ENCODE measurements around the gene CRISPLD2.
"Not testable (repeated sequence)": the region's sequence is repeated elsewhere in the genome, so short reads cannot be mapped to it uniquely, and the experiment has no call there.

Gene CRISPLD2

DNA sequence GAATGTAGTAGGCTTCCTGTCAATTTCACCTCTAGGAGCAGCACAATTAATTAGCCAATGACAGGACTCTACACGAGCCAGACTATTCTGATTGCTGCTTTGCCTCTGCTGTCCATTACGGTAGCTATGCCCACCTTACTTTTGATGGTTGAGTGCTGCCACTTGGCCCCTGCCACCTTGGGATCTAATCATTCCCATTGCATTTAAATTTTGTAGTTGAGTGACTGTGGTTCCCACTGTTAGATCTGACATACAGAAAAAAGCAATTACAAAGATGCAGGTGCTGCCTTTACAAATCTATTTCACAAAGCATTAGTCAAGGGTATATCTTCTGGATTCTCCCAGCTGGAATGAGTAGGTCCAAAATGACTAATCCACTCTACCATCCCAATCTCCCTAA lies 39.9 kb downstream of the CRISPLD2 start:
- no peak for DNase-seq (ENCODE audit: low read depth in 2 of 2)

DNA sequence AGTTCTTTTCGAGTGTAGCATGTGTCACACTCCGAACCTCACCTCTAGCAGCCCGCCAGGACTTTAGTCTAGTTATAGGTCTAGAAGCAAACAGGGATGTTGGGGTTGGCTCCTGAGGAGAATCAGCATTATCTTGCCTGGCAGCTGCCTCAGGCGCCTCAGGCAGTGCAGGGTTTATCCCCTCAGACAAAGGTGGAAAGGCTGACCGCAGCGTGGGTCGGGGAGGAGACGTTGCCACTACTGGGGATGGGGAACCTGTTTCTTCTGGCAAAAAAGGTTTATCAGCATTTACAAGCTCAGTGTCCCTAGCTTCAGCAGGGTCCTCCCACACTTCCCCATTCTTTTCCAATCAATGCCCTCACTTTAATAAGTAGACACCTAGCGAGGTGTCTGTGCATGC lies 40.6 kb downstream of the CRISPLD2 start:
- DNase-seq (ENCODE audit: low read depth in 2 of 2), result no peak

DNA sequence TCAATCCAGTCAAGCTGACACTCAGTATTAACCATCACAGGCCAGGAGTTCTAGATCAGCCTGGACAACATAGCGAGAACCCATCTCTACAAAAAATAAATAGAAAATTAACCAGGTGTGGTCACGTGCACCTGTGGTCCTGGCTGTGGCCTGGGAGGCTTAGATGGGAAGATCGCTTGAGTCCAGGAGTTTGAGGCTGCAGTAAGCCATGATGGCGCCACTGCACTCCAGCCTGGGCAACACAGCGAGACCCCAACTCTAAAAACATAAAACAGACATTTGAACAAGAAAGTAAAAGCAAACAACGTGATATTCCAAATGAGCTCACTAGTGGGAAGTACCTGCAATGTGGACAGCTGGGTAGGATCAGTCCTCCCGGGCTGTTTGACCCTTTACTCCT lies 41.9 kb downstream of the CRISPLD2 start:
- DNase-seq (ENCODE audit: low read depth in 2 of 2), result no peak

DNA sequence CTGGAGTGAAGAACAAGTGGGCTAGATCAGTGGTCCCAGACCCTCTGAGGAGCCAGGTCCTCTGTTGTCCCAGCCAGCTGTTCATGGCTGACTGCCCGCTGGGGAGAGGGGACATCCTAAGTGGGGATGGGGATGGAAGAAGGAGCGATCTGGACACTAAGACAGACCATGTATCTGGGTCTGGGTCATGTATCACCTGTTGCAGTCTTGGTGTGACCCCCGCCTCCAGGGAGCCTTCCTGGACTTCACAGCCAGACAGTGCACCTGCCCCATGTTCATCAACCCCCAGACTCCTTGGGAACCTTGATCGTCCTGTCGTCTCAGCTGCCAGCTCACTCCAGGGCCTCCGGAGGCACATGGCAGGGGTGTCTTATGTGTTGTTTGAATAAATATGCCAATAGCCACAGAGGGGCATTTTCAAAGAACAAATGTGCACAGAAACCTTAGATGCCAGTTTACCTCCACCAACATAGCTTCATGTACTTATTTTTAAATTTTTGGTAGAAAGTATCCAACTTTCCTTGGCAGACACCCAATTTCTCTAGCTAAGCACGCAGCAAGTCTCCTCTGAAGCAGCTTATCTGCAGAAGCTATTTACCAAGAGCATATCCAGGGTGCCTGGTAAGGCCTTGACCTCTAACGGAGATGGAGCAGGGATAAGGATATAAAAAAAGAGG lies 43.2 kb downstream of the CRISPLD2 start:
- DNase-seq (ENCODE audit: low read depth in 2 of 2), result no peak

DNA sequence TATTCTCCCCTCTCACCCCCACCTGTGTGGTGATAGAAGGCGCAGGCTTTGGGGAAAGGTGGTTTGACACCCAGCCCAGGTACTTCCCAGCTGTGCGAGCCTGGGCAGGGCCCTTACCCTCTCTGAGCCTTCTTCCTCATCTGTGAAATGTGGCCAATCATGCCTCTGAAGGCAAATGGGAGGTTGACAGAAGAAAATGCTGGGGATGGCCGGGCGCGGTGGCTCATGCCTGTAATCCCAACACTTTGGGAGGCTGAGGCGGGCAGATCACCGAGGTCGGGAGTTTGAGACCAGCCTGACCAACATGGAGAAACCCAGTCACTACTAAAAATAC lies 43.7 kb downstream of the CRISPLD2 start:
- no peak for DNase-seq (ENCODE audit: low read depth in 2 of 2)

DNA sequence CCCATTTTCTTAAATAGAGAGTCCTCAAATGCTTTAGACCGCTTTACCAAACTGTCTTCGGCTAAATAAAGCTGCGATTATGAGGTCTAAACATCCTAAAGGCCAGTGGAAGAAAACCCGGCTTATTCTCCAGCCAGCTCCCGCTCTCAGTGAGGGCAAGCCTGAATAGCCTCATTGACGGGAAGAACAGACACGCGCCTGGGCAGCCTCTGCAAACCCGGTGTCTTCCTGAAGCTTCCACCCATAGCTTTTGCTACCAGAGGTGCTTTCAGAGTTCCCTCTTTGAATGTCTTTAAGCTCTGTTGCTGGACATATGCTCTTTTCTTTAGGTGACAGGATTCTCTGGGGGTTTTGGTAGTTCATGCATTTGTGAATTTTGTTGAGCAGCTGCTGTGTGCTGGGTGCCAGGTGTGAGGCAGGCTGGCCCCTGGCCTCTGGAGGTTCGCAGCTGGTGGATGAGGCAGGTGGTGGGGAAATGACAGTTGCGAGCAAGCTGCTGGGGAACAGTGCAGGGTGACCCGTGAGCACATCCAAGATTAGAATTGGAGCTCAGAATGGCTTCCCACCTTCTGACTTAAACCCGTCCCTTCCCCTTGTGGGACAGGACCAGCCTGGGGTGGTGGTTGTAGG lies 44.7 kb downstream of the CRISPLD2 start:
- DNase-seq (ENCODE audit: low read depth in 2 of 2), result no peak

DNA sequence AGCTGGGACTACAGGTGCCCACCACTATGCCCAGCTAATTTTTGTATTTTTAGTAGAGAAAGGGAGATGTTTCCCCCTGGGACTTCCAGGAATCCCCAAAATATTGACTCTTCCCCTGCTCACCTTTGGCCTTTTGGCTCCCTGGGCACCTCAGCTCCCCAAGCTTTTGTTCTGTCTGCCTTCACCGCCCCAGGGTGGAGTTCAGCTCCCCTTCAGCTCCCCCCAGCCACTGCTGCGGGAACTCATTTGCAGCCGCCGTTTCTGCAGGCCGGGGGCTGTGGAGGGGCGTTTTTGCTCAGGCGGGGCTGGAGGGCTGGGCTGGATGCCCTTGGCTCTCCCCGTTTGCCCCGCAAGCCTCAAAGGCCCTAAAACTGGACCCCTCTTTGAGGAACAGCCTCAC lies 47.9 kb downstream of the CRISPLD2 start:
- no peak for DNase-seq (ENCODE audit: low read depth in 2 of 2)

DNA sequence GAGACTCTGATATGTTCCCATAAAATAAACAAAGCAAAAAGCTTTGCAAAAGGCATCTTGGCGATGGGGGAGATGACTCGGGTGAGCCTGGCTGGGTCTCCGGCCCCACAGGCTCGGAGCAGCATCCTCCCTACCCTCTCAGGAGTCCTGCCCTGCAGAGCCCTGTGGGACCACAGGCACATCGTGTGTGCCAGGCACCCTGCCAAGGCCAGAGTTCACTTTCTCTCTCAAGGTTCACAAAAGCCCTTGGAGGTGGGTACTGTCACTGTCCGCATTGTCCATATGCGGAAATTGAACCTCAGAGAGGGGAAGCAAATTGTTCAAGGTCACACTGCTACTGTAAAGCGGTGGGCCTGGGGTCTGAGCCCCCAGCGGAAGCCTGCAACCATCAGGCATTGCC lies 48.5 kb downstream of the CRISPLD2 start:
- no peak for DNase-seq (ENCODE audit: low read depth in 2 of 2)

DNA sequence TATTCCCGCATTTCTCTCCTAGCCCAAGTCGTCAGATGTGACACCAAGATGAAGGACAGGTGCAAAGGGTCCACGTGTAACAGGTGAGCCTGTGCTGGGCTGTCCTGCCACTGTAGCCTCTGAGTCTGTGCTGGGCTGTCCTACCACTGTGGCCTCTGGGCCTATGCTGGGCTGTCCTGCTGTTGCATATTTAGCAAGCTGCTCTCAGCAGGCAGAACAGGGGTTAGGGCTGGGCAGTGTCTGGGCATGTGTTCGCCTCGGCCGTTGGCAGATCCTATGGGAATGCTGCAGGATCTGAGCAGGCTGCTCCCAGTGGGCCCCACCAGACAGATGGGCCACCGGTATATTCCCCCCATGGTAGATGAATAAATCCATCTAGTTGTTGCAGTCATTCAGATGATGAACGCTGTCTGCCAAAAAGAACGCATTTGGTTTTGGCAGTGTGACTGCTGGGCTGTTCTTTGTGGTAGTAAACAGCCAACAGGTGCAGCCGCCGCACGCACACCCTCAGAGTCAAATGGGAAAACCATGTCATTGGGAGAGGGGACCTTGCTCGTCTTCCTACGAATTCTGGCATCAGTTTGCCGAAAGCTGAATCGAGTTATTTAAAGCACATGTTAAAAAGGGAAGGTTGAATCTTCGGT lies 49.2 kb downstream of the CRISPLD2 start:
- no peak for DNase-seq (ENCODE audit: low read depth in 2 of 2)

DNA sequence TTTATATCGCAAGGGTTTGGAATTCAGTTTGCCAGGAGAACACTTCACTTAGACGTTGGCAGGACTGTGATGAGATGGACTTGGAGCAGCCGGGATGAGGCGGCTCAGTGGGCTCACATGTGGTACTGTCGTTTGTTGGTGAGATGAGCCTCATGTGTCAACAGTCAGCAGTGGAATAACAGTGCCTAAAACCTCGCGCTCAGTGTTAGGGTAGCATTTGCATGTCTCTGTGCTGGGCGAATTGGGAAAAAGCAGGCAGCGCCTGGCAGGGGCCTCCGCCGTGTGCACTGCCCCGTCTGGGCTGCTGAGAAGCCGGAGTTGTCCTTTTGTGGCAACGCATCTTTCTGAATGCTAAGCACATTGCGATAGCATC lies 49.7 kb downstream of the CRISPLD2 start:
- no peak for DNase-seq (ENCODE audit: low read depth in 2 of 2)

DNA sequence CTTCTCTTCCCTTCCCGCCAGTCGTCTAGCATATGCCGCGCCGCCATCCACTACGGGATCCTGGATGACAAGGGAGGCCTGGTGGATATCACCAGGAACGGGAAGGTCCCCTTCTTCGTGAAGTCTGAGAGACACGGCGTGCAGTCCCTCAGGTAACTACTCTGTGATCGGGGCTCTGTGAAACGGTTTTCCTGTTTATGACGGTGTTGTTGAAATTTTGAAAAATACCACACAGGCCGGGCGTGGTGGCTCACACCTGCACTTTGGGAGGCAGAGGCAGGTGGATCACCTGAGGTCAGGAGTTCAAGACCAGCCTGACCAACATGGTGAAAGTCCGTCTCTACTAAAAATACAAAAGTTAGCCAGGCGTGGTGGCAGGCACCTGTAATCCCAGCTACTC lies 53.2 kb downstream of the CRISPLD2 start:
- not testable (repeated sequence) for DNase-seq (ENCODE audit: low read depth in 2 of 2)

DNA sequence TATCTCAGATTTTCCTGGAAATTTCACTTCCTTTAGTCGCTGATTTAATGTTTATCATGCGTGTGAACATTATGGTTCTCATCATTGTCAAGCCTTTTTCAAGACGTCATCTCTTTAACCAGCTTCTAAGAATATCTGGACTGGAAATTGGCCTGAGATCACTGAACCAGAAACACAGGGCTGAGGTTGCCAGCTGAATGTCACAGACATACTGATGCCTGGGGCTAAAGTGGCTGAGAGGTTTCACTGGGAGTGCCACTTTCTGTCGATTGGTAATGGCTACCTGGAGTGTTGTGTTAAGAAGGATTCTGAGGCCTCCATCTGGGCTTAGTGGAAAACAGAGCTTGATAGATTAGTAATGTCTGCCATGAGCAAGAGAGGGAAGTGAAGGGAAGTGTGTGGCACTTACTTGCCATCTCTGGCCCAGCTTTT lies 54.2 kb downstream of the CRISPLD2 start:
- DNase-seq (ENCODE audit: low read depth in 2 of 2), result no peak

DNA sequence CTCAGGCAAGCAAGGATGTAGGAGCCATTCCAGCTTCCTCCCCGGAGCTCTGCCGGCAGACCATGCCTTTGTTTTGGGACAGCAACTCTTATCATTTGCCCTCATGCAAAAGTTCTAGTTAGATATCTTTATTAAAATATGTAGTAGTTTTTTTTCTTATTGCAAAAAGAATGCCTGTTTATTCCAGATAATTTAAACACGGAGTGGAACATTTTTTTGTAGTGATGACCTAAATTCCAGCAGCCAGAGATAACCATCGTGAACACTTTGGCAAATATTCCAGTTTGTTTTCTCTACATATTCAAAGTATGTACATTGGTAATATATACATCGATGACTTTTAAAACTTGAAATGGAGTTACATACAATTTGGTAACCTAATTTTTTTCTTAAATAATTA lies 54.8 kb downstream of the CRISPLD2 start:
- no peak for DNase-seq (ENCODE audit: low read depth in 2 of 2)

DNA sequence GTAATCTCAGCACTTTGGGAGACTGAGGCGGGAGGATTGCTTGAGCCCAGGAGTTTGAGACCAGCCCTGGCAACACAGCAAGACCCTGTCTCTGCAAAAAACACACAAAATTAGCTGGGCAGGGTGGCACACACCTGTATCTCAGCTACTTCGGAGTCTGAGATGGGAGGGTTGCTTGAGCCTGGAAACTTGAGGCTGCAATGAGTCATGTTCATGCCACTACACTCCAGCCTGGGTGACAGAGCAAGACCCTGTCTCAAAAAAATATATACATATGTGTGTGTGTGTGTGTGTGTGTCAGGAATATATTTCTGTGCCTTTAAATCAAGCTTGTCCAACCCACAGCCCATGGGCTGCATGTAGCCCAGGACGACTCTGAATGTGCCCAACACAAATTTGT lies 55.2 kb downstream of the CRISPLD2 start:
- DNase-seq (ENCODE audit: low read depth in 2 of 2), result no peak

DNA sequence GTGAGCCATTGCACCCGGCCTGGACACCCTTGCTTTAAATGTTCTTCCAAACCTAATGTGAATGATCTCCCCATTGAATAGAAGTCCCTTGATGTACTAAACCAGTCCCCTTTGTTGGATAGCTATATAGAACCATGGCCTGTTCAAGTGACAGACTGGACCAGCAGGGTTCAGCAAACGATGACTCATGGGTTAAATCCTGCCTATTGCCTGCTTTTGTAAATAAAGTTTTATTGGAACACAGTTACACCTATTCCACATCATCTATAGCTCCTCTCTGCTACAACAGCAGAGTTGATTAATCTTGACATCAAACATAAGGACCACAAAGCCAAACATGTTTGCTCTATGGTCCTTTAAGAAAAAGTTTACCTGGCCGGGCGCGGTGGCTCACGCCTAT lies 56.1 kb downstream of the CRISPLD2 start:
- DNase-seq (ENCODE audit: low read depth in 2 of 2), result no peak

DNA sequence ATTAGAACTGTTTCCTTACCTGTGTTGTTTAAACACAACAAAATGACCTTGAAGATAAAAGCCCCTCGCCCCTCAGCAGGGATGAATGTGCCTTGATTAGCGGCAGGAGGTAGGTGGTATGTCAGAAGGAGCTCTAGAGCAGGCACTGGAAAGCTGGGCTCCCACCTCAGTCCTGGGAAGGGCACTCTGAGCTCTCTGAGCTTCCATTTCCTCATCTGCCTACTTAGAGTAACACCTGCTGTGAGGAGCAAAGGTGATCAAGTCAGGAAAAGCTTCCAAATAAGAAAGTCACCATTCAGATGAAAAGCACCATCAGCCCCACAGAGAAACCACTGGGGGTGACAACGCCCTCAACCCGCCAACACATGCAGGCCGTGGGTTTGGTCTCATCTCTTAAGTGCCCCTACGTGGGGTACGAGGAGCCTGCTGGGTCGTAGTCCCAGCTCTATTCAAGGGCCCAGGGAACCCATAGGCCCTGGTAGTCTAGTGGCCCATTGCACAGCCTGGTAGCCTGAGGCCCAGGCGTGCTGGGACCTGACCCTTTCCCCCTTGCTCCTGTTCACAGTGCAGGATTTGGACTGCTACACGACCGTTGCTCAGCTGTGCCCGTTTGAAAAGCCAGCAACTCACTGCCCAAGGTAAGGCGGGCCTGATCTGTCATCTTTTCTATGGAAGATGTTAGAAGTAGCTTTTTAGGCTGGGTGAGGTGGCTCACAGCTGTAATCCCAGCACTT lies 57.3 kb downstream of the CRISPLD2 start:
- no peak for DNase-seq (ENCODE audit: low read depth in 2 of 2)

DNA sequence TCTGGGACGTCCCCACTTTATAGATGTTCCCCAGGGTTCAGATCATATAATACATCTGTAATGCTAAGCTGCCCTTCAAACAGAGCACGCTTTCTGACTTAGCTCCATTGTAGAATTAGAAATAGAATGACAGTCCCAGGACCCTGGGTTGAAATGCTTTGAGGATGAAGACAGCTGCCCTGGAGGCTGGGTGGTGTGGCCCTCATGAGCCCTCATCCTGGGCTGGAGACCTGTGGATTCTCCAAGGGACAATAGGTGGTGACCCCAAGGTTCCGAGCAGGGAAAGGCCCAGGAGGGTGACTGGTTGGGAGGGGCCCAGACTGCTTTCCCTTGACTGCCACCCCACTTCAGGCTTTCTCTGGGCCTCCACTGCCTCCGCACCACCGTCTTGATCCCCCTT lies 59.0 kb downstream of the CRISPLD2 start:
- no peak for DNase-seq (ENCODE audit: low read depth in 2 of 2)

DNA sequence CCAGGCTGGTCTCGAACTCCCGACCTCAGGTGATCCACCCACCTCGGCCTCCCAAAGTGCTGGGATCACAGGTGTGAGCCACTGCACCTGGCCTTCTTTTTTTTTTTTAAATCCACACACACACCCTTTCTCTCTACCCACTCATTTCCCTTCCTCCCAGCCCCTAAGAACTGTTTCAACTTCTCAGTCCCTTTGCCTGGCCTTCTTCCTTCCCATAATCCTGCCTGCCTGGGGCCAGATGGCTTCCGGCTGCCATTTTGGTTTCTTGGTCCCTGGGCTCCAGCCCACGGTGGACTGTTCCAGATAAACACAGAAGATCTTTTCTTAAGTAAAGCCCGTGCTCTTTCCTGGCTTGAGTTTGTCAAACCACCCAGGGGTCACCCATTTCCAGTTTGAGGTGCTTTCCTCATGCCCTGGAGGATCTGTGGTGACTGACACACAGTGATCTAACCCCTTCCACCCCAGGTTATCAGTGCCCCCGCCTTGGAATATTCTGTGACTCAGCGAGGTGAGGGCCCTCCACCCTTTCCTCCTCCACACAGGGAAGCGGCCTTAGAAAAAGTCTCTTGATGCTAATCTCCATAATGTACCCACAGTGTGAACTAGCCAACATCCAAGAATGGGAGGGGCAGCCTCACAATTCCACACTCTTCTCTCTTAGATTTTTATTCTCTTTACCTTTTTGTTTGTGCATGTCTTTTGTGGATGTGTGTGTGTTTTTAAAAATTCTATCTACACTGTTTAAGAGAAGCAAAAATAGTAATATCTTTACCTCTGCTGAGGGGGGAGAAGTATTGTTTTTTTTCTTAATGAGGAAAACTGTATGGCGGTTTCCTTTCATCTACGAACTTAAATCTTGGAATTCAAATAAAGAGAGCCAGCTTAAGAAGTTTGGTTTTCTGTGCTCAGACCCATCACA lies 60.0 kb downstream of the CRISPLD2 start:
- DNase-seq (ENCODE audit: low read depth in 2 of 2), result no peak

DNA sequence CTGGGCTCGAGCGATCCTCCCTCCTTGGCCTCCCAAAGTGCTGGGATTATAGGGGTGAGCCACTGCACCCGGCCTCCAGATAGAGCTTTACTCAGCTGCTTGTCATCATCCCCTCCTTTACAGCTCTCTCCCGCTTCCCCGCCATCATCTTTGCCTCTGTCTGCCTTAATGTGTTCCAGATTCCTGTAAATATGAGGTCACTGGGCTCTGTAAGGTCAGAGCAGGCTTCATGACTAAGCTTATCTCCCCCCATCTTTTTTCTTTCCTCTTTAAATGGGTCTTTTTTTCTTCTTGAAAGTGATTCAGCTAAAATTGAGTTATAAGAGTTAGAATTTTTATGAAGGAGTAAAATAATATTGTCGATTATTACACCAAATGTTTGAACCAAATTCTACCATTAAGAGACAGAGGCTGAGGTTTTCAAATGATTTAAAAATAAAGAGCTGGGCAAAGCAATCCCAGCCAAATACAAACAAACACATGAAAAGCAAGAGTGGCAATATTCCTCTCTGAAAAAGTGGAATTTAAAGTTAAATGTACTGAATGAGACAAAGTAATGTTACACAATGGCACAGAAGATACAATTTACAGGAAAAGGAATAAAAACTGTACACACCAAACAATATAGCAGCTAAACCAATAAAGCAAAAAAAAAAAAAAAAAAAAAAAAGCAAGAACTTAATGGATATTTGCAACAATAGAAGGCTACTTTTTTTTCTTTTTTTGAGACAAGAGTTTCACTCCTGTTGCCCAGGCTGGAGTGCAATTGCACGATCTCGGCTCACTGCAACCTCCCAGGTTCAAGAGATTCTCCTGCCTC lies 62.1 kb downstream of the CRISPLD2 start:
- no peak for DNase-seq (ENCODE audit: low read depth in 2 of 2)

DNA sequence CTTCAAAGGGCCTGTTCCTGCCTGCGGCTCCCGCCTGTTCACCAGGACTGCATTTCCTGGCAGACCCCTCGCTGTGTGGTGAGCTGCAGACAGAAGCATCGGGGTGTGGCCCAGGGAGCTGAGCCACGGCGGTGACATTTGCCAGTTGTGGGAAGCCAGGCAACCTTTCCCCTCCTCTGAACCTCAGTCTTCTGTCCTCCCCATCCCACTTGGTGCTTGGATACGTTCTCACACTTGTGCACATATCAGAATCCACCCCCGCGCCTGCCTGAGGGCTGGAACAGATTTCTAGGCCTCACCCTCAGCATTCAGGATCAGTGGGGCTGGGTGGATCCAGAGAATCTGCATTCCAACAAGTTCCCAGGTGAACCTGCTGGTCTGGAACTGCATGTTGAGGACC lies 63.5 kb downstream of the CRISPLD2 start:
- no peak for DNase-seq (ENCODE audit: low read depth in 2 of 2)

DNA sequence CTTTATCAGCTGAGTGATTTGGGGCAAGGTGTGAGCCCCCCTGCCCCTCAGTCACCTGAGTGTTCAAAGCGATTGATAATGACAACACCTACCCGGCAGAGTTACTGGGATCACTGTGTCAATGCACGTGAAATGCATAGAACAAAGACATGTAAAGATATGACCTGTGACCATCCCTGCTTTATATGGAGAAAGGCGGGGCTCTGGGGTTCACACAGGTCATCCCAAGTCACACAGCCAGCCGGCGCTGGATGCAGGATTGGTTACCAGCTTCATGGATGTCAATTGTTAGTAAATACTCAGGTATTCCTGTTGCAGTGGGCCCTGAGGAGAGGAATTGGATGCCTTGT lies 64.4 kb downstream of the CRISPLD2 start:
- DNase-seq (ENCODE audit: low read depth in 2 of 2), result no peak

All from stimulated activated CD4-positive, alpha-beta T cell treated with anti-CD3 and anti-CD28 coated beads, Interleukin-15, amount 100 ng/mL, for 48 hours (primary cell).